Liver (tissue), 9 donors: ENCODE results near the gene LAMB4. TPM values are rescaled to one million over a fixed set of nuclear protein-coding genes. Genes with fewer than 3 reads are reported as not detected.

Experiments
- DNase-seq: peaks from one replicate; pipeline ENCODE4 v3.0.0-alpha.2; 2017; ENCODE audit warnings: low spot score
- H3K27ac ChIP-seq, 2 donors: one replicate each; pipeline ENCODE4 v1.7.0; 2013; ENCODE audit warnings: inconsistent platforms in 2 of 2, low read length in 2 of 2, control low read depth in 1 of 2, low read depth in 1 of 2, mild to moderate bottlenecking in 1 of 2
- H3K27me3 ChIP-seq, 4 donors: one replicate each; pipeline versions ENCODE4 v1.6.1 to v1.7.0; 2013; ENCODE audit warnings: low read length in 3 of 4, inconsistent platforms in 1 of 4, mild to moderate bottlenecking in 1 of 4, moderate library complexity in 1 of 4; ENCODE audit not compliant: control insufficient read depth in 4 of 4, insufficient read depth in 4 of 4
- H3K36me3 ChIP-seq, 4 donors: one replicate each; pipeline versions ENCODE4 v1.6.1 to v1.7.0; 2013; ENCODE audit warnings: low read length in 3 of 4, mild to moderate bottlenecking in 3 of 4, low read depth in 1 of 4, moderate library complexity in 1 of 4; ENCODE audit not compliant: control insufficient read depth in 4 of 4, insufficient read depth in 3 of 4
- H3K4me1 ChIP-seq, 4 donors: one replicate each; pipeline versions ENCODE4 v1.6.1 to v1.7.0; 2013; ENCODE audit warnings: low read length in 3 of 4, mild to moderate bottlenecking in 3 of 4, moderate library complexity in 1 of 4; ENCODE audit not compliant: control insufficient read depth in 4 of 4, insufficient read depth in 4 of 4
- H3K4me3 ChIP-seq, 3 donors: one replicate each; pipeline versions ENCODE4 v1.6.1 to v1.7.0; 2013; ENCODE audit warnings: low read length in 3 of 3, control low read depth in 1 of 3, low read depth in 1 of 3, mild to moderate bottlenecking in 1 of 3
- H3K9ac ChIP-seq, 2 donors: one replicate each; pipeline ENCODE4 v1.7.0; 2013; ENCODE audit warnings: low read length in 2 of 2, mild to moderate bottlenecking in 2 of 2, moderate library complexity in 2 of 2, control low read depth in 1 of 2, low read depth in 1 of 2
- H3K9me3 ChIP-seq, 4 donors: one replicate each; pipeline versions ENCODE4 v1.6.1 to v1.7.0; 2013; ENCODE audit warnings: low read length in 3 of 4; ENCODE audit not compliant: control insufficient read depth in 4 of 4
- CTCF ChIP-seq: fragments of 150-350 bp; IDR thresholded peaks from 2 replicates; pipeline ENCODE4 v1.5.1; 2017; ENCODE audit warnings: improper control_type of control experiment, low read depth, low read length; ENCODE audit not compliant: missing input control
- EGR1 ChIP-seq, 2 donors: IDR thresholded peaks; 2 replicates each; pipeline ENCODE4 v1.6.1; 2016 to 2018; ENCODE audit warnings: antibody characterized with exemption in 2 of 2, low read depth in 2 of 2
- FOXA1 ChIP-seq: IDR thresholded peaks from 2 replicates; pipeline ENCODE4 v1.6.1; 2016; ENCODE audit warnings: antibody characterized with exemption
- FOXA2 ChIP-seq: IDR thresholded peaks from 2 replicates; pipeline ENCODE4 v1.6.1; 2016; ENCODE audit warnings: antibody characterized with exemption
- GABPA ChIP-seq, 2 donors: IDR thresholded peaks in 1 of 2; conservative IDR thresholded peaks in 1 of 2; 2 replicates each; pipeline ENCODE4 v1.6.1; 2016; ENCODE audit warnings: antibody characterized with exemption in 2 of 2, mild to moderate bottlenecking in 1 of 2, moderate library complexity in 1 of 2
- HNF4A ChIP-seq, 2 donors: conservative IDR thresholded peaks; 2 replicates each; pipeline ENCODE4 v1.6.1; 2016; ENCODE audit warnings: antibody characterized with exemption in 2 of 2, mild to moderate bottlenecking in 2 of 2
- HNF4G ChIP-seq: IDR thresholded peaks from 2 replicates; pipeline ENCODE4 v1.6.1; 2016; ENCODE audit warnings: antibody characterized with exemption
- JUND ChIP-seq, 2 donors: IDR thresholded peaks; 2 replicates each; pipeline ENCODE4 v1.6.1; 2016; ENCODE audit warnings: antibody characterized with exemption in 2 of 2
- RAD21 ChIP-seq, 2 donors: IDR thresholded peaks; 2 replicates each; pipeline ENCODE4 v1.6.1; 2016; ENCODE audit warnings: antibody characterized with exemption in 2 of 2, mild to moderate bottlenecking in 2 of 2
- RXRA ChIP-seq, 2 donors: IDR thresholded peaks; 2 replicates each; pipeline ENCODE4 v1.6.1; 2017 to 2018; ENCODE audit warnings: antibody characterized with exemption in 2 of 2, mild to moderate bottlenecking in 1 of 2
- SP1 ChIP-seq: IDR thresholded peaks from 2 replicates; pipeline ENCODE4 v1.6.1; 2018; ENCODE audit warnings: antibody characterized with exemption, mild to moderate bottlenecking
- TAF1 ChIP-seq: conservative IDR thresholded peaks from 2 replicates; pipeline ENCODE4 v1.6.1; 2016; ENCODE audit warnings: antibody characterized with exemption, mild to moderate bottlenecking
- YY1 ChIP-seq: IDR thresholded peaks from 2 replicates; pipeline ENCODE4 v1.6.1; 2016; ENCODE audit warnings: antibody characterized with exemption, mild to moderate bottlenecking
- WGBS: extraction: QIAGEN DNeasy Blood & Tissue Kit; methylation state at CpG from one replicate; pipeline ENCODE4 v1.1.7; 2013; 5-methylcytosine and 5-hydroxymethylcytosine counted together
- polyA plus RNA-seq, 2 donors: library from polyadenylated mRNA; stranded (reverse) in 1 of 2; unstranded in 1 of 2; fragments of 200-250 nt in 1 of 2; fragments of >200 nt in 1 of 2; fragmentation: Nextera tagmentation in 1 of 2; extraction: Ambion mirVana in 1 of 2; gene quantifications; one replicate each; pipeline versions ENCODE4 v1.2.1 to v1.2.3, GENCODE V29; 2013 to 2015
- total RNA-seq, 2 donors: library from RNA; depleted of rRNA; stranded (reverse); fragments of >200 nt; gene quantifications; one replicate each; pipeline ENCODE4 v1.2.3, GENCODE V29; 2014
- TF ChIP-seq, protein P1 (sequence below): IDR thresholded peaks from 2 replicates; pipeline ENCODE4 v1.6.1; 2016; ENCODE audit warnings: antibody characterized with exemption
- TF ChIP-seq, protein P2 (sequence below): IDR thresholded peaks from 2 replicates; pipeline ENCODE4 v1.6.1; 2016; ENCODE audit warnings: antibody characterized with exemption
- TF ChIP-seq, protein P3 (sequence below): IDR thresholded peaks from 2 replicates; pipeline ENCODE4 v1.6.1; 2016; ENCODE audit warnings: antibody characterized with exemption, mild to moderate bottlenecking
- TF ChIP-seq, protein P4 (sequence below): IDR thresholded peaks from 2 replicates; pipeline ENCODE4 v1.6.1; 2016; ENCODE audit warnings: antibody characterized with exemption
- donor health status: healthy.
- donor health status: healthy.
- donor health status: healthy.
- donor health status: healthy.
- donor health status: healthy.

LAMB4 gene
- total and polyA plus RNA-seq, 4 donors = under 0.01 to 0.03 TPM; not detected in 2

GRCh38 chr7:108034586-108034985 is 95.6 kb downstream of the LAMB4 start:
- no peak for DNase-seq
- Histone ChIP-seq H3K4me3 (no peak overlapping the region), H3K9ac (no peak overlapping the region), H3K4me1 (no peaks in the 10 kb centered on the region), H3K36me3 (no peaks in the 10 kb centered on the region), H3K9me3 (no peaks in the 10 kb centered on the region), H3K27me3 (peaks cover 0 to 4% (median 0%) of the 10 kb centered on the region in 4 donors), H3K27ac (no peak overlapping the region)
- TF ChIP-seq JUND (IDR thresholded peaks at IDR 0.05) = no peak
- TF ChIP-seq HNF4G = no peak
- no peak for TF ChIP-seq FOXA2
- TF ChIP-seq GABPA (IDR thresholded peaks at IDR 0.05 in 1 of 2, conservative IDR thresholded peaks at IDR 0.05 in 1 of 2) = no peak
- no peak for TF ChIP-seq RAD21 (IDR thresholded peaks at IDR 0.05)
- TF ChIP-seq, protein P1, sequence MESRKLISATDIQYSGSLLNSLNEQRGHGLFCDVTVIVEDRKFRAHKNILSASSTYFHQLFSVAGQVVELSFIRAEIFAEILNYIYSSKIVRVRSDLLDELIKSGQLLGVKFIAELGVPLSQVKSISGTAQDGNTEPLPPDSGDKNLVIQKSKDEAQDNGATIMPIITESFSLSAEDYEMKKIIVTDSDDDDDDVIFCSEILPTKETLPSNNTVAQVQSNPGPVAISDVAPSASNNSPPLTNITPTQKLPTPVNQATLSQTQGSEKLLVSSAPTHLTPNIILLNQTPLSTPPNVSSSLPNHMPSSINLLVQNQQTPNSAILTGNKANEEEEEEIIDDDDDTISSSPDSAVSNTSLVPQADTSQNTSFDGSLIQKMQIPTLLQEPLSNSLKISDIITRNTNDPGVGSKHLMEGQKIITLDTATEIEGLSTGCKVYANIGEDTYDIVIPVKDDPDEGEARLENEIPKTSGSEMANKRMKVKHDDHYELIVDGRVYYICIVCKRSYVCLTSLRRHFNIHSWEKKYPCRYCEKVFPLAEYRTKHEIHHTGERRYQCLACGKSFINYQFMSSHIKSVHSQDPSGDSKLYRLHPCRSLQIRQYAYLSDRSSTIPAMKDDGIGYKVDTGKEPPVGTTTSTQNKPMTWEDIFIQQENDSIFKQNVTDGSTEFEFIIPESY = no peak
- no peak for TF ChIP-seq RXRA (IDR thresholded peaks at IDR 0.05)
- TF ChIP-seq HNF4A (conservative IDR thresholded peaks at IDR 0.05) = no peak
- TF ChIP-seq EGR1 (IDR thresholded peaks at IDR 0.05; ENCODE audit: low read depth in 2 of 2) = no peak
- no peak for TF ChIP-seq TAF1
- TF ChIP-seq, protein P2, sequence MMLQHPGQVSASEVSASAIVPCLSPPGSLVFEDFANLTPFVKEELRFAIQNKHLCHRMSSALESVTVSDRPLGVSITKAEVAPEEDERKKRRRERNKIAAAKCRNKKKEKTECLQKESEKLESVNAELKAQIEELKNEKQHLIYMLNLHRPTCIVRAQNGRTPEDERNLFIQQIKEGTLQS = no peak
- 64% methylated on average over 2 of the region's 2 CpGs for whole genome bisulfite sequencing

- WGBS = 92% methylated on average over 5 of the region's 5 CpGs
Measured at GRCh38 chr7:108033776-108034497, 96.2 kb downstream of the LAMB4 start.

More at GRCh38 chr7:108033776-108034497, 96.2 kb downstream of the LAMB4 start:
- Histone ChIP-seq H3K36me3 (no peaks in the 10 kb centered on the region), H3K27ac (no peak overlapping the region), H3K27me3 (peaks cover 0 to 4% (median 0%) of the 10 kb centered on the region in 4 donors), H3K9me3 (no peaks in the 10 kb centered on the region), H3K4me1 (no peaks in the 10 kb centered on the region), H3K9ac (no peak overlapping the region), H3K4me3 (no peak overlapping the region)
- TF ChIP-seq CTCF (no peak), GABPA (IDR thresholded peaks at IDR 0.05 in 1 of 2, conservative IDR thresholded peaks at IDR 0.05 in 1 of 2) (no peak), TAF1 (no peak), HNF4G (no peak), RAD21 (IDR thresholded peaks at IDR 0.05) (no peak), JUND (IDR thresholded peaks at IDR 0.05) (no peak), EGR1 (IDR thresholded peaks at IDR 0.05; ENCODE audit: low read depth in 2 of 2) (no peak), HNF4A (conservative IDR thresholded peaks at IDR 0.05) (no peak), FOXA2 (no peak), YY1 (no peak), SP1 (no peak), FOXA1 (no peak)
- TF ChIP-seq, protein P3, sequence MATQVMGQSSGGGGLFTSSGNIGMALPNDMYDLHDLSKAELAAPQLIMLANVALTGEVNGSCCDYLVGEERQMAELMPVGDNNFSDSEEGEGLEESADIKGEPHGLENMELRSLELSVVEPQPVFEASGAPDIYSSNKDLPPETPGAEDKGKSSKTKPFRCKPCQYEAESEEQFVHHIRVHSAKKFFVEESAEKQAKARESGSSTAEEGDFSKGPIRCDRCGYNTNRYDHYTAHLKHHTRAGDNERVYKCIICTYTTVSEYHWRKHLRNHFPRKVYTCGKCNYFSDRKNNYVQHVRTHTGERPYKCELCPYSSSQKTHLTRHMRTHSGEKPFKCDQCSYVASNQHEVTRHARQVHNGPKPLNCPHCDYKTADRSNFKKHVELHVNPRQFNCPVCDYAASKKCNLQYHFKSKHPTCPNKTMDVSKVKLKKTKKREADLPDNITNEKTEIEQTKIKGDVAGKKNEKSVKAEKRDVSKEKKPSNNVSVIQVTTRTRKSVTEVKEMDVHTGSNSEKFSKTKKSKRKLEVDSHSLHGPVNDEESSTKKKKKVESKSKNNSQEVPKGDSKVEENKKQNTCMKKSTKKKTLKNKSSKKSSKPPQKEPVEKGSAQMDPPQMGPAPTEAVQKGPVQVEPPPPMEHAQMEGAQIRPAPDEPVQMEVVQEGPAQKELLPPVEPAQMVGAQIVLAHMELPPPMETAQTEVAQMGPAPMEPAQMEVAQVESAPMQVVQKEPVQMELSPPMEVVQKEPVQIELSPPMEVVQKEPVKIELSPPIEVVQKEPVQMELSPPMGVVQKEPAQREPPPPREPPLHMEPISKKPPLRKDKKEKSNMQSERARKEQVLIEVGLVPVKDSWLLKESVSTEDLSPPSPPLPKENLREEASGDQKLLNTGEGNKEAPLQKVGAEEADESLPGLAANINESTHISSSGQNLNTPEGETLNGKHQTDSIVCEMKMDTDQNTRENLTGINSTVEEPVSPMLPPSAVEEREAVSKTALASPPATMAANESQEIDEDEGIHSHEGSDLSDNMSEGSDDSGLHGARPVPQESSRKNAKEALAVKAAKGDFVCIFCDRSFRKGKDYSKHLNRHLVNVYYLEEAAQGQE = no peak
- TF ChIP-seq, protein P2 = no peak
- TF ChIP-seq, protein P1 = no peak
- TF ChIP-seq, protein P4, sequence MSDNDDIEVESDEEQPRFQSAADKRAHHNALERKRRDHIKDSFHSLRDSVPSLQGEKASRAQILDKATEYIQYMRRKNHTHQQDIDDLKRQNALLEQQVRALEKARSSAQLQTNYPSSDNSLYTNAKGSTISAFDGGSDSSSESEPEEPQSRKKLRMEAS = no peak
- no peak for DNase-seq
